ENCODE measurements around the gene PLA2G2A.
"Not testable (repeated sequence)": the region's sequence is repeated elsewhere in the genome, so short reads cannot be mapped to it uniquely, and the experiment has no call there.

Gene PLA2G2A

GRCh38 chr1:19936061-19936750 lies 43.2 kb downstream of the PLA2G2A start:
- H3K9me3 ChIP-seq (ENCODE audit: control insufficient read depth, insufficient read depth, low read length) = no peaks in the 10 kb centered on the region; the same call in 1 of the 2 replicates
- H3K36me3 ChIP-seq (ENCODE audit: control insufficient read depth, insufficient read depth, low read length) = no peaks in the 10 kb centered on the region
- H3K4me3 ChIP-seq (ENCODE audit: low read length) = no peak overlapping the region
- no peaks in the 10 kb centered on the region for H3K27me3 ChIP-seq (ENCODE audit: control insufficient read depth, insufficient read depth, low read length)
- no peaks in the 10 kb centered on the region for H3K4me1 ChIP-seq (ENCODE audit: control insufficient read depth, insufficient read depth, low read length)
- H3K27ac ChIP-seq (ENCODE audit: low read length) = no peak overlapping the region
- no CpG with 5 or more reads among the region's 3 CpGs for WGBS (ENCODE audit: insufficient coverage, insufficient read length)
- no peak for DNase-seq (ENCODE audit: low read depth, low spot score)

- Histone ChIP-seq H3K9me3 (ENCODE audit: control insufficient read depth, insufficient read depth, low read length) (no peaks in the 10 kb centered on the region; the same call in 1 of the 2 replicates), H3K4me1 (ENCODE audit: control insufficient read depth, insufficient read depth, low read length) (no peaks in the 10 kb centered on the region), H3K4me3 (ENCODE audit: low read length) (no peak overlapping the region), H3K36me3 (ENCODE audit: control insufficient read depth, insufficient read depth, low read length) (no peaks in the 10 kb centered on the region), H3K27ac (ENCODE audit: low read length) (no peak overlapping the region), H3K27me3 (ENCODE audit: control insufficient read depth, insufficient read depth, low read length) (no peaks in the 10 kb centered on the region)
- no CpG with 5 or more reads among the region's 7 CpGs for whole genome bisulfite sequencing (ENCODE audit: insufficient coverage, insufficient read length)
- no peak for DNase-seq (ENCODE audit: low read depth, low spot score)
These were observed 45.1 kb downstream of the PLA2G2A start for GRCh38 chr1:19934336-19934735.

- H3K4me3 ChIP-seq (ENCODE audit: low read length) = no peak overlapping the region
- H3K4me1 ChIP-seq (ENCODE audit: control insufficient read depth, insufficient read depth, low read length) = no peaks in the 10 kb centered on the region
- no peak for DNase-seq (ENCODE audit: low read depth, low spot score)
- no CpG with 5 or more reads among the region's 1 CpG for WGBS (ENCODE audit: insufficient coverage, insufficient read length)
- H3K9me3 ChIP-seq (ENCODE audit: control insufficient read depth, insufficient read depth, low read length) = no peaks in the 10 kb centered on the region; the same call in 1 of the 2 replicates
- no peaks in the 10 kb centered on the region for H3K36me3 ChIP-seq (ENCODE audit: control insufficient read depth, insufficient read depth, low read length)
- H3K27me3 ChIP-seq (ENCODE audit: control insufficient read depth, insufficient read depth, low read length) = no peaks in the 10 kb centered on the region
- no peak overlapping the region for H3K27ac ChIP-seq (ENCODE audit: low read length)
These were observed 46.6 kb downstream of the PLA2G2A start for GRCh38 chr1:19932866-19933265.

- not testable (repeated sequence) for H3K4me1 ChIP-seq (ENCODE audit: control insufficient read depth, insufficient read depth, low read length); H3K36me3 ChIP-seq (ENCODE audit: control insufficient read depth, insufficient read depth, low read length); DNase-seq (ENCODE audit: low read depth, low spot score); H3K4me3 ChIP-seq (ENCODE audit: low read length); H3K9me3 ChIP-seq (ENCODE audit: control insufficient read depth, insufficient read depth, low read length); H3K27me3 ChIP-seq (ENCODE audit: control insufficient read depth, insufficient read depth, low read length); H3K27ac ChIP-seq (ENCODE audit: low read length)
- no CpG with 5 or more reads among the region's 3 CpGs for WGBS (ENCODE audit: insufficient coverage, insufficient read length)
These were observed 52.3 kb downstream of the PLA2G2A start for GRCh38 chr1:19927130-19927421.

GRCh38 chr1:19926296-19927129 lies 52.9 kb downstream of the PLA2G2A start:
- WGBS (ENCODE audit: insufficient coverage, insufficient read length) = 100% methylated on average over 1 of the region's 8 CpGs
- H3K4me3 ChIP-seq (ENCODE audit: low read length) = no peak overlapping the region
- no peak overlapping the region for H3K27ac ChIP-seq (ENCODE audit: low read length)
- no peaks in the 10 kb centered on the region for H3K27me3 ChIP-seq (ENCODE audit: control insufficient read depth, insufficient read depth, low read length)
- H3K9me3 ChIP-seq (ENCODE audit: control insufficient read depth, insufficient read depth, low read length) = no peaks in the 10 kb centered on the region; the same call in 1 of the 2 replicates
- H3K36me3 ChIP-seq (ENCODE audit: control insufficient read depth, insufficient read depth, low read length) = no peaks in the 10 kb centered on the region
- no peak for DNase-seq (ENCODE audit: low read depth, low spot score)
- H3K4me1 ChIP-seq (ENCODE audit: control insufficient read depth, insufficient read depth, low read length) = 0 out of 2 replicates have a peak, but pooled peaks cover 3% of the 10 kb centered on the region
